GM21360 (cell line): ENCODE measurements around the gene ACO2.
"Not testable (repeated sequence)": the region's sequence is repeated elsewhere in the genome, so short reads cannot be mapped to it uniquely, and the experiment has no call there.

Experiments
- ATAC-seq: cut with Tn5 transposase; IDR thresholded peaks from one replicate; pipeline ENCODE4 v1.9.1; 2021; ENCODE audit warnings: mild to moderate bottlenecking, moderate library complexity; ENCODE audit not compliant: unreplicated experiment

The ACO2 gene

DNA sequence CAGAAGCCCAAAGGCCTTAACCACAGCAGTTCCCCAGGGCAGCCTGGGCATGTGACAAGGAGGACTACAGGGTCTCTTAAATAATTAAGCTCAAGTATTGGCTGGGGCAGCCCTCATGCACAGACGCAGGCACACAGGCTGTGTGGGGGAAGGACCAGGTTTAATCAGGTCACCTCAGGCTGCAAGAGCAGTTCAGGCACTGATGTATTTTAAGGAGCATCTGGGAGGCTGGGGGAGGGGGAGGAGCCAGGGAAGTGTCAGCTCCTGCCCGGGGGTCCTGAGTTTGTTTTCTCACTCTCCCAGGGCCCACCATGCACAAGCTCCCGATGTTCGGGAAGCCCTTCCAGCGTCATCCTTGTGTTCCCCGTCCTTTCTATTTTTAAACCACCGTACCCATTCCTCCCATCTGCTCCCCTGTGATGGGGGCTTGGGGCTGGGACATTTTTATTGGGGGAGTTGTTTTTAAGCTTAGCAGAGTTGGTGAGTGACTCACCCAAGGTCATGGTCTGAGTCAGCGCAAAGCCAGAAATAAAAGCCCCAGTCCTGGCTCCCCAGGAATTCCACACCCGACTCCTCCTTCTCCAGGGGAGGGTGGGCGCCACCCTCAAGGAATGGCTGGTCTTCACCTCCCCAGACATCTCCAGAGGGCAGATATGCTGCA, 94.3 kb downstream of the ACO2 start:
- ATAC-seq: no peak

DNA sequence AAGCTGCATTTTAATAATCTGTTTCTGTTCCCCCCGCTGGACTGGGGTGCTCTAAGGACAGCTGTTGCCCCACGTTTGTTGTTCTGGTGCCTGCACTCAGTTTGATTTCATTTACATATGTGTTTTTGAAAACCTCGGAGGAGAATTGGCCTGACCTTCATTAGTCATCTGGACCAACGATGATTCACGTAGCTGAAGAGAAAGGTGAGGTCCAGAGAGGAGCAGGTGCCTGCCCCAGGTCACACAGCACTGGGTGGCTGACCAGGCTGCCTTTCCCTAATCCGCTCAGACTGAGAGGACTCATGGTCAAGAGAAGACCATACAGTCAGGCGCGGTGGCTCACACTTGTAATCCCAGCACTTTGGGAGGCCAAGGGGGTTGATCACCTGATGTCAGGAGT, 95.6 kb downstream of the ACO2 start:
- no peak for ATAC-seq

DNA sequence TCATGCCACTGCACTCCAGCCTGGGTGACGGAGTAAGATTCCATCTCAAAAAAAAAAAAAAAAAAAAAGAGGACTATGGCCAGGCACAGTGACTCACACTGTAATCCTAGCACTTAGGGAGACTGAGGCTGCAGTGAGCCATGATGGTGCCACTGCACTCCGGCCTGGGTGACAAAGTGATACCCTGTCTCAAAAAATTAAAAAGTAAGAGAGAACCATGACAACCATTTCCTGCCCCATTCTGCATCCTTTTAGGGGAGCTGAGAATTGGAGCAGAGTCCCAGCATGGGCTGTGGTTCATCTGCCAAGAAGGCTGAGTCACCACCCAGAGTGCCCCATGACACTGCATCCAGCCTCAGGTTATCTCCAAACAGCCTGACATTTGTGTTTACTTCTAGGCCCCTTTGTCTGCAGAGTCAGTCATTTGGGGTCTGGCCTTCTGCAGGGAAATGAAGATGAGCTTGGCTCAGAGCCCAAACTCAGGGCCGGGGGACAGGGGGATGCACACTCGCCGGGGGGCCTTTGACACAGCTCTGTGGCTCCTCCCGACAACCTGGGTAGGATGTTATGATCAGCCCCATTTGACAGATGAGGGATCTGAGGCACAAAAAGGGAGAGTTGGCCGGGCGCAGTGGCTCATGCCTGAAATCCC, 96.6 kb downstream of the ACO2 start:
- no peak for ATAC-seq

DNA sequence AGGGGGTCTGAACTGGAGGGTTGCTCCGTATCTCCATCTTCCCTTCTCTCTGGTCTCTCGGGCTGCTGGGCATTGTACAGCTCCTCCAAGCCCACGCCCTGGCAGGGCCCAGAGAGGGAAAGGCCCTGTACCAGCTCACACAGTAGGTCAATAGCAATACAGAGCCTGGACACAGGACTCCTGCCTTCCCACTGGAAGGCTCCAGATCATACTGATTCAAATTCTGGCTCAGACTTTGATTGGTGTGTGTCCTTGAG, 98.5 kb downstream of the ACO2 start:
- no peak for ATAC-seq

DNA sequence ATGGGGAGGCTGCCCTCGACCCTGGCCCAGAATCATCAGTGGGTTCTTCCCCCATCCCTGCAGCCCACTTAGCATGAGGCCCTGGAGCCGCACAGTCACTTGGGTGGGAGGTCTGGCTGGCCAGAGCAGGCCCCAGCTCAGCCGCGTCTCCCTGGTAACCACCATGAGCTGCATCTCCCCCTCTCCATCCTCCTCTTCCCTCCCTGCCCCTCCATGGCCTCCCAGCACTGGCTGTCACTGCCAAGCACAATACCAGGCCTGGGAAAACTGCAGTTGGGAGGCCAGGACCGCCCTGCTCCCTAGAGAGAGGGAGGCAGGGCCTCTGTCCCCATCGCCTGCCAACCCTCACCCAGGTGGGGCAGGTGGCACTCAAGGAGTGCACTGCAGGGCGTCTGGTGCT, 99.9 kb downstream of the ACO2 start:
- ATAC-seq: no peak

DNA sequence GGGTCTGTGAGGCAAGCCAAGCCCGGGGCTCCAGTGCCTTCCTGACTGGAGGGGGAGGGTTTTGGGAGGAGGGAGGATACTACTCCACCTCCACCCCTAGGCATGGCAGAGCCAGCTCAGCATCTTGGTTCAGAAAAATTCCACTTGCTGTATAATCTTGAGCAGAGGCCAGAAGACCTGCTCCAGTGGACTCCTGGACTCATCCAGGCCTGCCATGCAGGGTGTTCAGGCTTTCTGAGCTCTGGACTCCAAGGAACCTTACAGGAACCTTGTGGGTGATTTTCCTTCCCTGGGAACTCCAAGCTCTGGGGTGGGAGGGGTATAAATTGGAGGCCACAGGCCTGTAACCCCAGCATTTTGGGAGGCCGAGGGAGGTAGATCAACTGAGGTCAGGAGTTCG, 101.3 kb downstream of the ACO2 start:
- no peak for ATAC-seq

DNA sequence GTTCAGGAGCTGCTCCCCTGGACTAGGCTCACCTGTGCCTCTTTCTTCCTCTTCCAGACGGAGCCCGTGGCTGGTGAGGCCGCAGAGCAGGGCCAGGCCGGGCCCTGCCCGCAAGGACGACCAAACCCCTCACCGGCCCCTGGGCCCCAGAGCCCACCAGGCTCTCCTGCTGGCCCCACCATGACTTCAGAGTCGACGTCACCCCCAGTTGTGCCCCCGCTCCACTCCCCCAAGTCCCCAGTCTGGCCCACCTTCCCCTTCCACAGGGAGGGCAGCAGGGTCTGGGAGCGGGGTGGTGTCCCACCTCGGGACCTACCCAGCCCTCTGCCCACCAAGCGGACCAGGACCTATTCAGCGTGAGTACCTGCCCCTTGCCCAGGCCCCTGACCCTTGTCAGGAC, 102.9 kb downstream of the ACO2 start:
- no peak for ATAC-seq

DNA sequence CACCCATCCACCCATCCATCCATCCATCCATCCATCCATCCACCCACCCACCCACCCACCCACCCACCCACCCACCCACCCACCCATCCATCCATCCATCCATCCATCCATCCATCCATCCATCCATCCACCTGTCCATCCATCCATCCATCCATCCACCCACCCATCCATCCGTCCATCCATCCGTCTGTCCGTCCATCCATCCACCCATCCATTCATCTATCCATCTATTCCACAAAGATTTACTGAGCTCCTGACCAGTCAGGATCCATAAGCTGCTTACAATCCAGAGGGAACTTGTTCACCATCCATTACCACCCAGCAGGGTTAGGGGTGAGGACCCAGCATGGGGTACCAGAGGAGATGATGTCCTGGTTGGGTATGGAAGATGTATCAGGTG, 103.4 kb downstream of the ACO2 start:
- not testable (repeated sequence) for ATAC-seq

DNA sequence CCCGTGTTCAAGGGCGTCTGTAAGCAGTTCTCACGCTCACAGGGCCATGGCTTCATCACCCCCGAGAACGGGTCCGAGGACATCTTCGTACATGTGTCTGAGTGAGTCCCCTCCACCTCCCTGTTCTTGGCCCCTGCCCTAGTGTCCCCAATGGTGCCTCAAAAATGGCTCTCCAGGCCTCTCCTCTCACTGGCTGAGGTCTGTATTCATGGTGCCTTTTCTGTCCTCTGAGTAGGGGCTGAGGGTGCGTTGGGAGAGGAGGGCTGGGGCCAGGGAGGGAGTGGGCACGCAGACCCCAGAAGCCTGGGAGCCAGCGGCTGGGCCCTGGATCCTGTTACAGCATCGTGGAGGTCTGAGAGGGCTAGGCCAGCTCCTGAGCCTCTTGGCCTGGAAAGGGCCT, 104.8 kb downstream of the ACO2 start:
- no peak for ATAC-seq

DNA sequence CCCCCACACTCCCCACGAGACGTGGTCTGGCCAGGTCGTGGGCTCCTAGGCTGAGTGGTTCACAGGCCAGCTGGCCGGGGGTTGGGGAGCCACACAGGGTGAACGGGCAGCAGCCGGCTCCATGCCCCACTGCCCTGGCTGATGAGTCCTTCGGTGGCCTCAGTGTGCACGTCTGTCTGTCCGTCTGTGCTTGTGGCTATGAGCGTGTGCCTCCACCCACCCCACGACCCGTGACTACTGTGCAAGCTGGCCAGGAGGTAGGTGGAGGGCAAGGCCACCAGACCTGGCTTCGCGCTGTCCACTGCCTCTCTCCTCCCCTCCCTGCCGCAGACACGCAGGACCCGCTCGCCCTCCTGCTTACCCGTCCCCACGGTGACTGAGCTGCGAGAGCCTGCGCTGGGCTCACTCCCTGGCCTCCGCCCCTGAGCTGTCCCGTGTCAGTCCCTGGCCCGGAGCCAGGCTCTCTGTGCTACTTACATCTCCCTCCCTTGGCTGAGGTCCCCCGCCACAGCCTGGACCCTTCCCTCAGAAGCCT, 106.0 kb downstream of the ACO2 start:
- no peak for ATAC-seq

DNA sequence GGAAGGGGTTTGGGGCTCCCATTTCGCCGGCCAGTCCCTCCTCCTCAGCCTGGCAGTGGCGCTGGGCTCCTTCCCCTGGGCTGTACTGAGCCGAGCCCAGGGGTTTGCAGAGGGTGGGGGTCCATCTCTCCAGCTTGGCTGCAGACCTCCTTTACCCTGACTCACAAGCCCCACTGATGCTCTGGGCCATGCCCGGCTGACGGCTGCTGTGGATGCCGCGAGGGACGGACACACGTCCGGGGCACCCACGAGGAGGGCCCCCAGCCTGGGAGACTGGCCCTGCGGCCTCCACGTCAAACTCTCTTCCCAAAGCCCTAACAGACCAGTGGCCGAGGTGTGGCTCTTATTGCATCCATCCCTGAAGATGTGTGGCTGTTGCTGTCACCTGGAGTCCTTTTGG, 106.6 kb downstream of the ACO2 start:
- no peak for ATAC-seq

DNA sequence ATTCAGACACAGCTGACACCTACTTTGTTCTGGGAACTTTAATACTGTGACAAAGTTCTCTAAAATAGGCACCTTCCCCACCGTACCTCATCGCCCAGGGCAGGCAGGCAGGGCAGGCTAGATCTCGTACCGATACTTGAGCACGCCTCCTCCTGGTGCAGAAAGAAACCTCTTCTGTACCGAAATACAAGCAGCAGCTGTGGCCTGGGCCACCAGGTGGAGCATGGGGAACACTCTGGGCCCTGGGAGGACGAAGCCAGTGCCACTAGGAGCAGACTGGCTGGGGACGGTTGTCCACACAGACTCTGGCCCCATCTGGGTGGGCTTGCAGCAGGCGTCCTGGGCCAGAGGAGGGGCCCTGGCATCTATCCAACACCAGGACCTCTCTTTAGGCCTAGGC, 108.0 kb downstream of the ACO2 start:
- ATAC-seq: no peak

DNA sequence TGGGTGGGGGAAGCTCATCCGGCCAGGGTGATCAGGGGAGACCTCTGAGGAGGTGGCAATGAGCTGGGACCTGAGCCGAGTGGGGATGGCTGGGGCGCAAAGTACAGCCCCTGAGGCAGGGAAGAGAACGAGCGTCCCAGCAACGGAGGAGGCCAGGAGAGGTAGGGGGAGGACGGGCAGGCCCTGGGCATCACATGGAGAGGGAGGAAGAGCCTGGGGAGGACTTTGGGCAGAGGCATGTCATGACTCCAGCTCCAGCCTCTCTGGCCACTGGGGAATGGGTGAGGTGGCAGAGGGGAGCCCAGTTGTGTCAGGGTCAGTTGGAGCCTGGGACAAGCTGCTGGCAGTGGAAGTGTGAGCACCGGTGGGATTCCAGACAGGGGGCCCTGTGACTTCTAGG, 109.2 kb downstream of the ACO2 start:
- no peak for ATAC-seq
